Measurements from ENCODE around the gene ERH.

- TF ChIP-seq FOXK2 (IDR thresholded peaks at IDR 0.05) (no peak), FOXM1 (IDR thresholded peaks at IDR 0.05; ENCODE audit: borderline replicate concordance) (no peak), TARDBP (IDR thresholded peaks at IDR 0.05) (no peak), BHLHE40 (IDR thresholded peaks at IDR 0.05; ENCODE audit: borderline replicate concordance) (no peak), PKNOX1 (IDR thresholded peaks at IDR 0.05) (no peak), SP1 (IDR thresholded peaks at IDR 0.05) (no peak), HDGF (IDR thresholded peaks at IDR 0.05; ENCODE audit: borderline replicate concordance) (no peak), ZNF384 (IDR thresholded peaks at IDR 0.05) (no peak)
Observed at GRCh38 chr14:69413483-69413882, 15.4 kb upstream of the ERH start.

Measured in HEK293T (cell line).